Measurements from ENCODE around the gene SPINK9. TPM values are rescaled to one million over a fixed set of nuclear protein-coding genes. Genes with fewer than 3 reads are reported as not detected.

SPINK9 gene
- total RNA-seq, 4 donors from 2014 or later = not detected

DNA sequence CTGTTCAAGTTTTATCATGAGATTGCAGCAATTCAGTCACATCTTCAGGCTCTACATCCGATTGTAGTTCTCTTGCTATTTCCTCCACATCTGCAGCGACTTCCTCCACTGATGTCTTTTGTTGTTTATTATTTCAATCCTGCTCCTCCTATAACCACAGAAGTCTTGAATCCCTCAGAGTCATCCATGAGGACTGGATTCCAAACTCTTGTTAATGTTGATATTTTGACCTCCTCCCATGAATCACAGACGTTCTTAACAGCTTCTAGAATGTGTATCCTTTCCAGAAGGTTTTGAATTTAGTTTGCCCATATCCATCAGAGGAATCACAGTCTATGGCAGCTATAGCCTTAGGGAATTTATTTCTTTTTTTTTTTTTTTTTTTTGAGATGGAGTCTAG, 52.0 kb downstream of the SPINK9 start:
- DNase-seq = no peak
- intact Hi-C loops (cut with DNase I; ENCODE audit: low total_unique reads) (no loop called here), in situ Hi-C loops (cut with MboI; ENCODE audit: low pct_ligation_motif_present in 1 of 4, low pct_unique_long_range_greater_than_20kb in 1 of 4, low sequenced_read_pairs in 3 of 4) (no loop called here)
- 41 to 76% methylated on average over 3 of the region's 3 CpGs for WGBS, 2 donors (ENCODE audit: low coverage in 1 of 2)
- Histone ChIP-seq H3K4me1 (peaks cover 14 to 73% (median 49%) of the 10 kb centered on the region in 4 donors), H3K4me3 (no peak overlapping the region), H3K27ac (no peak overlapping the region), H3K9me3 (no peaks in the 10 kb centered on the region), H3K36me3 (no peaks in the 10 kb centered on the region), H3K27me3 (no peaks in the 10 kb centered on the region)
- no peak for TF ChIP-seq EP300 (IDR thresholded peaks at IDR 0.05; ENCODE audit: low read depth)
- TF ChIP-seq POLR2AphosphoS5 (IDR thresholded peaks at IDR 0.05) = no peak
- TF ChIP-seq, protein P1, sequence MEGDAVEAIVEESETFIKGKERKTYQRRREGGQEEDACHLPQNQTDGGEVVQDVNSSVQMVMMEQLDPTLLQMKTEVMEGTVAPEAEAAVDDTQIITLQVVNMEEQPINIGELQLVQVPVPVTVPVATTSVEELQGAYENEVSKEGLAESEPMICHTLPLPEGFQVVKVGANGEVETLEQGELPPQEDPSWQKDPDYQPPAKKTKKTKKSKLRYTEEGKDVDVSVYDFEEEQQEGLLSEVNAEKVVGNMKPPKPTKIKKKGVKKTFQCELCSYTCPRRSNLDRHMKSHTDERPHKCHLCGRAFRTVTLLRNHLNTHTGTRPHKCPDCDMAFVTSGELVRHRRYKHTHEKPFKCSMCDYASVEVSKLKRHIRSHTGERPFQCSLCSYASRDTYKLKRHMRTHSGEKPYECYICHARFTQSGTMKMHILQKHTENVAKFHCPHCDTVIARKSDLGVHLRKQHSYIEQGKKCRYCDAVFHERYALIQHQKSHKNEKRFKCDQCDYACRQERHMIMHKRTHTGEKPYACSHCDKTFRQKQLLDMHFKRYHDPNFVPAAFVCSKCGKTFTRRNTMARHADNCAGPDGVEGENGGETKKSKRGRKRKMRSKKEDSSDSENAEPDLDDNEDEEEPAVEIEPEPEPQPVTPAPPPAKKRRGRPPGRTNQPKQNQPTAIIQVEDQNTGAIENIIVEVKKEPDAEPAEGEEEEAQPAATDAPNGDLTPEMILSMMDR (IDR thresholded peaks at IDR 0.05) = no peak
- TF ChIP-seq POLR2A (IDR thresholded peaks at IDR 0.05) = no peak

DNA sequence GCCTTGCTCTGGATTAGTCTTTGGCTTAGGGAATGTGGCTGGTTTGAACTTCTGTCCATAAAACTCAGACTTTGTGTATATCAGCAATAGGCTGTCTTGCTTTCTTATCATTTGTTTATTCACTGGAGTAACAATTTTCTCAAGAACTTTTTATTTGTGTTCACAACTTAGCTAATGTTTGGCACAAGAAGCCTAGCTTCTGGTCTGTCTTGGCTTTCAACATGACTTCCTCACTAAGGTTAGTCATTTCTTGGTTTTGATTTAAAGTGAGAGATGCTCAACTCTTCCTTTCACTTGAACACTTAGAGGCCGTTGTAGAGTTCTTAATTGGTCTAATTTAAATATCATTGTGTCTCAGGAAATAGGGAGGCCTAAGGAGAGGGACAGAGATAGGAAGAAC, 53.3 kb downstream of the SPINK9 start:
- in situ Hi-C loops (cut with MboI; ENCODE audit: low pct_ligation_motif_present in 1 of 4, low pct_unique_long_range_greater_than_20kb in 1 of 4, low sequenced_read_pairs in 3 of 4) (no loop called here), intact Hi-C loops (cut with DNase I; ENCODE audit: low total_unique reads) (no loop called here)
- Histone ChIP-seq H3K4me3 (no peak overlapping the region), H3K27me3 (no peaks in the 10 kb centered on the region), H3K4me1 (peaks cover 14 to 77% (median 52%) of the 10 kb centered on the region in 4 donors), H3K36me3 (no peaks in the 10 kb centered on the region), H3K27ac (no peak overlapping the region), H3K9me3 (no peaks in the 10 kb centered on the region)
- WGBS, 2 donors (ENCODE audit: low coverage in 1 of 2) = 46 to 55% methylated on average over 1 of the region's 1 CpG
- DNase-seq = no peak
- TF ChIP-seq POLR2A (IDR thresholded peaks at IDR 0.05) (no peak), EP300 (IDR thresholded peaks at IDR 0.05; ENCODE audit: low read depth) (no peak), POLR2AphosphoS5 (IDR thresholded peaks at IDR 0.05) (no peak)
- TF ChIP-seq, protein P1 (IDR thresholded peaks at IDR 0.05) = no peak

Small RNAs within 50 kb of the gene (small RNA-seq; reads per million reads assigned to genes)
- 0 reads per million in 4 donors for gene RF00017

Other genes with a start within 250 kb of the SPINK9 start
- not detected for gene SPINK14, start 167.0 kb upstream of the SPINK9 start, total RNA-seq
- not detected for gene SPINK6, start 132.5 kb upstream of the SPINK9 start, total RNA-seq
- not detected for gene MARCOL, start 97.0 kb upstream of the SPINK9 start, total RNA-seq
- gene SPINK13, start 66.8 kb upstream of the SPINK9 start, total RNA-seq = not detected
- gene SPINK7, start 23.1 kb upstream of the SPINK9 start, total RNA-seq = not detected
- gene FBXO38, start 48.4 kb downstream of the SPINK9 start, total RNA-seq = 100 to 1,000 TPM in 1 of 4 donors, 10 to 100 TPM in 3; 70.0 to 182 (median 79.3) TPM

All from transverse colon (tissue), 4 donors.